PFSK-1 (cell line): ENCODE results near the gene ARHGEF18.

Experiments
- FOXP2 ChIP-seq: optimal IDR thresholded peaks from 2 replicates; pipeline ENCODE3; 2011; ENCODE audit warnings: borderline replicate concordance, control low read depth, inconsistent platforms; ENCODE audit not compliant: insufficient read depth; ENCODE audit errors: extremely low read length, extremely low read depth
- POLR2AphosphoS5 ChIP-seq: IDR thresholded peaks from 2 replicates; pipeline ENCODE4 v1.6.1; 2012; ENCODE audit warnings: low read depth, mild to moderate bottlenecking, control low read depth, low read length, moderate library complexity
- REST ChIP-seq, 2 experiments: IDR thresholded peaks; 2 replicates each; pipeline versions ENCODE4 v1.6.1 to v1.8.0; 2011 to 2012; ENCODE audit warnings: low read depth in 2 of 2, low read length in 2 of 2, control low read depth in 1 of 2, inconsistent platforms in 1 of 2, mild to moderate bottlenecking in 1 of 2, moderate library complexity in 1 of 2; ENCODE audit not compliant: insufficient read depth in 1 of 2
- SIN3A ChIP-seq: IDR thresholded peaks from 2 replicates; pipeline ENCODE4 v1.6.1; 2012; ENCODE audit warnings: mild to moderate bottlenecking, low read length, moderate library complexity, borderline replicate concordance; ENCODE audit not compliant: insufficient read depth
- TAF1 ChIP-seq: IDR thresholded peaks from 2 replicates; pipeline ENCODE4 v1.6.1; 2012; ENCODE audit warnings: low read length, control low read depth, borderline replicate concordance; ENCODE audit not compliant: insufficient read depth

- no peak for TF ChIP-seq FOXP2
- no peak for TF ChIP-seq POLR2AphosphoS5
- TF ChIP-seq SIN3A, result no peak
- TF ChIP-seq TAF1, result no peak
- no peak for TF ChIP-seq REST (IDR thresholded peaks at IDR 0.05; ENCODE audit: insufficient read depth in 1 of 2, low read depth in 2 of 2, low read length in 2 of 2)
Observed at GRCh38 chr19:7370546-7370945, 21.8 kb downstream of the ARHGEF18 start.
